HCT116 (cell line): ENCODE results near the gene FAT1. TPM values are rescaled to one million over a fixed set of nuclear protein-coding genes. Genes with fewer than 3 reads are reported as not detected.

ENCODE experiments used
- ATAC-seq: fragments of 200-7000 bp; cut with Tn5 transposase; 2 replicates; pipeline ENCODE4 v1.9.1; 2020; ENCODE audit warnings: mild to moderate bottlenecking, moderate library complexity
- BruUV-seq: library from RNA; stranded (reverse); fragments of 400-500 nt; replicated peaks from 2 replicates; lab custom pipeline; 2021; lab: Mats Ljungman, UMichigan
- CTCF ChIA-PET: fragments of 300-600 bp; sonication (Branson Sonifier 250); formaldehyde crosslinking; loops from one replicate; lab custom pipeline; 2021; ENCODE audit warnings: antibody characterized with exemption; lab: Charles Lee
- POLR2A ChIA-PET: fragments of 300-600, 350-600 bp; sonication (Branson Sonifier 250); formaldehyde crosslinking; loops from one replicate; lab custom pipeline; 2021; ENCODE audit warnings: antibody characterized with exemption; lab: Charles Lee
- RAD21 ChIA-PET, 2 experiments: fragments of 300-600 bp; sonication (Branson Sonifier 250); formaldehyde crosslinking; loops; one replicate each; lab custom pipeline; 2023; ENCODE audit warnings: low total read pairs in 2 of 2; ENCODE audit not compliant: uncharacterized antibody in 2 of 2, unreplicated experiment in 2 of 2, low non-redundant PET in 1 of 2; lab: Charles Lee
- DNase-seq: peaks from one replicate; pipeline ENCODE4 v3.0.0-alpha.2; 2010; ENCODE audit warnings: low read depth, low spot score
- H2AFZ ChIP-seq: fragments of 200-600 bp; shearing (Covaris generic), sonication (generic); 2 replicates; pipeline ENCODE4 v1.6.1; 2017; ENCODE audit warnings: low read depth, mixed run types, mixed read lengths, antibody characterized with exemption, low read length; ENCODE audit not compliant: poor library complexity, severe bottlenecking
- H3K27ac ChIP-seq: 2 replicates; pipeline ENCODE4 v1.5.1; 2012; ENCODE audit warnings: low read depth, low read length
- H3K27me3 ChIP-seq: fragments of 200-600 bp; sonication (generic); 2 replicates; pipeline ENCODE4 v1.6.1; 2016; ENCODE audit warnings: mixed run types, low read length, mixed read lengths; ENCODE audit not compliant: insufficient read depth
- H3K36me3 ChIP-seq, 2 experiments: fragments of 200-500 bp in 1 of 2; fragments of 200-600 bp in 1 of 2; sonication (Bioruptor generic) in 1 of 2; sonication (generic) in 1 of 2; 2 replicates each; pipeline versions ENCODE4 v1.5.1 to v1.6.1; 2014 to 2016; ENCODE audit warnings: low read length in 2 of 2, inconsistent platforms in 1 of 2, mixed read lengths in 1 of 2, mixed run types in 1 of 2; ENCODE audit not compliant: insufficient read depth in 2 of 2, control insufficient read depth in 1 of 2
- H3K4me1 ChIP-seq, 2 experiments: fragments of 200-600 bp in 1 of 2; sonication (generic) in 1 of 2; 2 replicates each; pipeline versions ENCODE4 v1.5.1 to v1.6.1; 2012 to 2017; ENCODE audit warnings: low read length in 2 of 2, inconsistent platforms in 1 of 2, mild to moderate bottlenecking in 1 of 2, mixed read lengths in 1 of 2, mixed run types in 1 of 2, moderate library complexity in 1 of 2; ENCODE audit not compliant: insufficient read depth in 2 of 2, control insufficient read depth in 1 of 2
- H3K4me2 ChIP-seq: fragments of 200-600 bp; sonication (generic); 2 replicates; pipeline ENCODE4 v1.6.1; 2017; ENCODE audit warnings: mixed run types, low read length, mixed read lengths
- H3K4me3 ChIP-seq, 2 experiments: fragments of 200-600 bp in 1 of 2; sonication (generic) in 1 of 2; replicated peaks in 1 of 2; 2 replicates each; pipeline ENCODE4 v1.5.1; 2011 to 2016; ENCODE audit warnings: low read length in 2 of 2, control low read depth in 1 of 2, low read depth in 1 of 2, mild to moderate bottlenecking in 1 of 2, mixed read lengths in 1 of 2, mixed run types in 1 of 2
- H3K79me2 ChIP-seq: fragments of 200-600 bp; sonication (generic); 2 replicates; pipeline ENCODE4 v1.6.1; 2017; ENCODE audit warnings: mild to moderate bottlenecking, mixed run types, low read length, moderate library complexity, mixed read lengths; ENCODE audit not compliant: insufficient read depth
- H3K9ac ChIP-seq: fragments of 200-600 bp; sonication (generic); 2 replicates; pipeline ENCODE4 v1.6.1; 2016; ENCODE audit warnings: low read length, mixed read lengths
- H3K9me2 ChIP-seq: fragments of 200-600 bp; sonication (generic), shearing (Covaris generic); 2 replicates; pipeline ENCODE4 v1.6.1; 2017; ENCODE audit warnings: mixed run types, mild to moderate bottlenecking, moderate library complexity; ENCODE audit not compliant: insufficient read depth
- H3K9me3 ChIP-seq, 2 experiments: fragments of 200-500 bp in 1 of 2; fragments of 200-600 bp in 1 of 2; sonication (Bioruptor generic) in 1 of 2; sonication (generic) in 1 of 2; 2 replicates each; pipeline ENCODE4 v1.6.1; 2014 to 2017; ENCODE audit warnings: low read length in 2 of 2, mixed read lengths in 2 of 2, inconsistent platforms in 1 of 2, low read depth in 1 of 2, mild to moderate bottlenecking in 1 of 2, mixed run types in 1 of 2, moderate library complexity in 1 of 2; ENCODE audit not compliant: control insufficient read depth in 1 of 2, insufficient read depth in 1 of 2
- H4K20me1 ChIP-seq: fragments of 200-600 bp; sonication (generic), shearing (Covaris generic); 2 replicates; pipeline ENCODE4 v1.6.1; 2017; ENCODE audit warnings: mixed run types, mild to moderate bottlenecking, moderate library complexity; ENCODE audit not compliant: insufficient read depth
- CBX3 ChIP-seq: IDR thresholded peaks from 2 replicates; pipeline ENCODE4 v1.6.1; 2012; ENCODE audit warnings: low read depth
- EZH2 ChIP-seq: fragments of 200-600 bp; sonication (generic); IDR thresholded peaks from 2 replicates; pipeline ENCODE4 v1.6.1; 2017; ENCODE audit warnings: antibody characterized with exemption, mixed run types
- RAD21 ChIP-seq: IDR thresholded peaks from 2 replicates; pipeline ENCODE4 v1.6.1; 2012; ENCODE audit warnings: low read depth, mild to moderate bottlenecking
- SIN3A ChIP-seq: IDR thresholded peaks from 2 replicates; pipeline ENCODE4 v1.6.1; 2012; ENCODE audit warnings: low read depth
- TCF7L2 ChIP-seq: IDR thresholded peaks from 2 replicates; pipeline ENCODE4 v1.7.0; 2011; ENCODE audit warnings: borderline replicate concordance, inconsistent platforms; ENCODE audit not compliant: insufficient read depth, insufficient read length; ENCODE audit errors: extremely low read depth
- YY1 ChIP-seq: IDR thresholded peaks from 2 replicates; pipeline ENCODE4 v1.6.1; 2011; ENCODE audit warnings: low read length, low read depth, moderate library complexity, mild to moderate bottlenecking; ENCODE audit not compliant: insufficient replicate concordance; ENCODE audit errors: extremely low read depth
- ZFX ChIP-seq: fragments of 450-650 bp; IDR thresholded peaks from 2 replicates; pipeline ENCODE4 v1.6.1; 2017
- intact Hi-C: fragments of 100-400 bp; cut with micrococcal nuclease; formaldehyde crosslinking; loops from 2 replicates; pipeline ENCODE4 v1.10.0; 2022
- total RNA-seq: library from RNA; stranded (reverse); gene quantifications from one replicate; pipeline ENCODE4 v1.2.1, GENCODE V29; 2021; ENCODE audit not compliant: unreplicated experiment
- TF ChIP-seq, protein P1 (sequence below): IDR thresholded peaks from 2 replicates; pipeline ENCODE4 v1.6.1; 2012; ENCODE audit warnings: low read depth
- TF ChIP-seq, protein P2 (sequence below): IDR thresholded peaks from 2 replicates; pipeline ENCODE4 v1.6.1; 2012
- TF ChIP-seq, protein P3 (sequence below), 3 experiments: fragments of 200-600 bp in 1 of 3; sonication (generic) in 1 of 3; IDR thresholded peaks in 2 of 3; conservative IDR thresholded peaks in 1 of 3; 2 replicates each; pipeline ENCODE4 v1.5.1; 2012 to 2017; ENCODE audit warnings: low read depth in 2 of 3, low read length in 2 of 3, antibody characterized with exemption in 1 of 3, borderline replicate concordance in 1 of 3, control low read depth in 1 of 3, mild to moderate bottlenecking in 1 of 3, mixed read lengths in 1 of 3, mixed run types in 1 of 3, moderate library complexity in 1 of 3; ENCODE audit not compliant: insufficient read depth in 1 of 3

FAT1 gene
- total RNA-seq, 1 experiment from 2014 or later, result 676 TPM

DNA sequence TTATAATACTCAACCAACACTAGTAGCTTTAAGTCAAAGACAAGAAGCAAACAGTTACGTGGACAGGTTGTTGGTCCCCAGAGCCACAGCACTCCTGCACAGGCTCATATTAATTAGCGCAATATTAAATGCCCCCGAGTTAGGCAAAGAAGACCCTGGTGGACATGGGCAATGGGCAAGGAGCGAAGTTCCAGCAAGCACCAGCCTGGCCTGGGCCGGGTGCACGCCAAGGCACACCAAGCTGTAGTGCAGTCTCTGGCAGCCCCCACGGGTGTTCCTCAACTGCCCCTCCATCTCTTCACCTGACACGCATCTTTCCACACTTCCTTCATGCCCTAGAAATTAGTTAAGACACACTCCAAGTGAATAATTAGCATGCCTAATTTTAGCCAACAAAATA, 20.1 kb downstream of the FAT1 start:
- intact Hi-C loops, result no loop called here
- H3K4me3 ChIP-seq, result no peak overlapping the region
- peaks cover 56 to 92% of the 10 kb centered on the region in 2 experiments for H3K36me3 ChIP-seq
- H3K9me3 ChIP-seq, result no peaks in the 10 kb centered on the region
- RAD21 ChIA-PET, result no interaction called here
- H3K4me1 ChIP-seq, result peaks cover 24 to 60% of the 10 kb centered on the region in 2 experiments; a peak in 2 of 4 replicates
- peaks cover 94% of the 10 kb centered on the region for H4K20me1 ChIP-seq
- no peak overlapping the region for H3K9ac ChIP-seq
- H3K79me2 ChIP-seq, result peaks cover 100% of the 10 kb centered on the region
- no peak overlapping the region for H3K27ac ChIP-seq
- CTCF ChIA-PET, result no interaction called here
- ATAC-seq (no peak), DNase-seq (no peak)
- no peaks in the 10 kb centered on the region for H3K27me3 ChIP-seq
- TF ChIP-seq, protein P1, sequence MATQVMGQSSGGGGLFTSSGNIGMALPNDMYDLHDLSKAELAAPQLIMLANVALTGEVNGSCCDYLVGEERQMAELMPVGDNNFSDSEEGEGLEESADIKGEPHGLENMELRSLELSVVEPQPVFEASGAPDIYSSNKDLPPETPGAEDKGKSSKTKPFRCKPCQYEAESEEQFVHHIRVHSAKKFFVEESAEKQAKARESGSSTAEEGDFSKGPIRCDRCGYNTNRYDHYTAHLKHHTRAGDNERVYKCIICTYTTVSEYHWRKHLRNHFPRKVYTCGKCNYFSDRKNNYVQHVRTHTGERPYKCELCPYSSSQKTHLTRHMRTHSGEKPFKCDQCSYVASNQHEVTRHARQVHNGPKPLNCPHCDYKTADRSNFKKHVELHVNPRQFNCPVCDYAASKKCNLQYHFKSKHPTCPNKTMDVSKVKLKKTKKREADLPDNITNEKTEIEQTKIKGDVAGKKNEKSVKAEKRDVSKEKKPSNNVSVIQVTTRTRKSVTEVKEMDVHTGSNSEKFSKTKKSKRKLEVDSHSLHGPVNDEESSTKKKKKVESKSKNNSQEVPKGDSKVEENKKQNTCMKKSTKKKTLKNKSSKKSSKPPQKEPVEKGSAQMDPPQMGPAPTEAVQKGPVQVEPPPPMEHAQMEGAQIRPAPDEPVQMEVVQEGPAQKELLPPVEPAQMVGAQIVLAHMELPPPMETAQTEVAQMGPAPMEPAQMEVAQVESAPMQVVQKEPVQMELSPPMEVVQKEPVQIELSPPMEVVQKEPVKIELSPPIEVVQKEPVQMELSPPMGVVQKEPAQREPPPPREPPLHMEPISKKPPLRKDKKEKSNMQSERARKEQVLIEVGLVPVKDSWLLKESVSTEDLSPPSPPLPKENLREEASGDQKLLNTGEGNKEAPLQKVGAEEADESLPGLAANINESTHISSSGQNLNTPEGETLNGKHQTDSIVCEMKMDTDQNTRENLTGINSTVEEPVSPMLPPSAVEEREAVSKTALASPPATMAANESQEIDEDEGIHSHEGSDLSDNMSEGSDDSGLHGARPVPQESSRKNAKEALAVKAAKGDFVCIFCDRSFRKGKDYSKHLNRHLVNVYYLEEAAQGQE, result no peak
- TF ChIP-seq ZFX (no peak), SIN3A (no peak)
- POLR2A ChIA-PET, result no interaction called here
- BruUV-seq, result no TSS peak
- no peak overlapping the region for H3K4me2 ChIP-seq
- H3K9me2 ChIP-seq, result no peaks in the 10 kb centered on the region
- H2AFZ ChIP-seq, result no peak overlapping the region

DNA sequence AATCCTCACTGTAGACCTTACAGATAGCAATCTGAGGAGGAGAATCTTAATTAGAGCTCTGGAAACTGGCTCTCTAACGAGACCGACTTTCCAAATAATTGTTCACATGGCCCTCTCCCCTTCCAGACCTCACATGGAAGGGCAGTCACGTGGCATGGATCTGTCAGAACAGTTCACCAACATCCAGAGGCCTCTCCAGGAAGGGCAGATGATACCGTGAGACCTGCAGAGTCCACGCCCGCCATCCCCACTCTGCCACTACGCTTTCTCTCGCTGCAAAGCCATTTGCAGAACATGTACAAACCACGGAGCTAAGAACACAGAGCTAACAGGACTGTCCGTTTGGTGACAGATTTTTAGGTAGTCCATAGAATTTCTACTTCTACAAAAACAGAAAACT, 20.7 kb downstream of the FAT1 start:
- Histone ChIP-seq H2AFZ (no peak overlapping the region), H3K4me3 (no peak overlapping the region), H4K20me1 (peaks cover 94% of the 10 kb centered on the region), H3K27me3 (no peaks in the 10 kb centered on the region), H3K4me1 (peaks cover 24 to 66% of the 10 kb centered on the region in 2 experiments; a peak in 2 of 4 replicates), H3K27ac (no peak overlapping the region), H3K4me2 (no peak overlapping the region), H3K9me2 (no peaks in the 10 kb centered on the region), H3K79me2 (peaks cover 100% of the 10 kb centered on the region), H3K36me3 (peaks cover 50 to 92% of the 10 kb centered on the region in 2 experiments), H3K9me3 (no peaks in the 10 kb centered on the region), H3K9ac (no peak overlapping the region)
- ChIA-PET POLR2A (no interaction called here), CTCF (no interaction called here), RAD21 (no interaction called here)
- ATAC-seq (no peak), DNase-seq (no peak)
- no peak for TF ChIP-seq TCF7L2
- TF ChIP-seq SIN3A, result no peak
- TF ChIP-seq CBX3, result no peak
- no peak for TF ChIP-seq RAD21
- TF ChIP-seq YY1, result no peak
- TF ChIP-seq, protein P2, sequence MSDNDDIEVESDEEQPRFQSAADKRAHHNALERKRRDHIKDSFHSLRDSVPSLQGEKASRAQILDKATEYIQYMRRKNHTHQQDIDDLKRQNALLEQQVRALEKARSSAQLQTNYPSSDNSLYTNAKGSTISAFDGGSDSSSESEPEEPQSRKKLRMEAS, result no peak
- TF ChIP-seq, protein P3, sequence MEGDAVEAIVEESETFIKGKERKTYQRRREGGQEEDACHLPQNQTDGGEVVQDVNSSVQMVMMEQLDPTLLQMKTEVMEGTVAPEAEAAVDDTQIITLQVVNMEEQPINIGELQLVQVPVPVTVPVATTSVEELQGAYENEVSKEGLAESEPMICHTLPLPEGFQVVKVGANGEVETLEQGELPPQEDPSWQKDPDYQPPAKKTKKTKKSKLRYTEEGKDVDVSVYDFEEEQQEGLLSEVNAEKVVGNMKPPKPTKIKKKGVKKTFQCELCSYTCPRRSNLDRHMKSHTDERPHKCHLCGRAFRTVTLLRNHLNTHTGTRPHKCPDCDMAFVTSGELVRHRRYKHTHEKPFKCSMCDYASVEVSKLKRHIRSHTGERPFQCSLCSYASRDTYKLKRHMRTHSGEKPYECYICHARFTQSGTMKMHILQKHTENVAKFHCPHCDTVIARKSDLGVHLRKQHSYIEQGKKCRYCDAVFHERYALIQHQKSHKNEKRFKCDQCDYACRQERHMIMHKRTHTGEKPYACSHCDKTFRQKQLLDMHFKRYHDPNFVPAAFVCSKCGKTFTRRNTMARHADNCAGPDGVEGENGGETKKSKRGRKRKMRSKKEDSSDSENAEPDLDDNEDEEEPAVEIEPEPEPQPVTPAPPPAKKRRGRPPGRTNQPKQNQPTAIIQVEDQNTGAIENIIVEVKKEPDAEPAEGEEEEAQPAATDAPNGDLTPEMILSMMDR (IDR thresholded peaks at IDR 0.05 in 2 of 3, conservative IDR thresholded peaks at IDR 0.05 in 1 of 3; ENCODE audit: borderline replicate concordance in 1 of 3, insufficient read depth in 1 of 3, low read depth in 2 of 3, low read length in 2 of 3), result no peak
- no peak for TF ChIP-seq EZH2
- no TSS peak for BruUV-seq
- intact Hi-C loops, result no loop called here
